GM23338 (cell line): ENCODE results near the gene PLEKHD1. TPM values are rescaled to one million over a fixed set of nuclear protein-coding genes. Genes with fewer than 3 reads are reported as not detected.

Experiments used
- ATAC-seq: fragments of 200-7000 bp; cut with Tn5 transposase; 3 replicates; pipeline ENCODE4 v1.9.1; 2020
- DNase-seq: peaks from one replicate; pipeline ENCODE4 v3.0.0-alpha.2; 2015; ENCODE audit warnings: low spot score
- H2AFZ ChIP-seq: fragments of 200-600 bp; sonication (generic); 2 replicates; pipeline ENCODE4 v1.8.0; 2016; ENCODE audit warnings: antibody characterized with exemption, mild to moderate bottlenecking, moderate library complexity
- H3F3A ChIP-seq: fragments of 200-600 bp; sonication (generic); replicated peaks from 2 replicates; pipeline ENCODE4 v1.8.0; 2017; ENCODE audit warnings: antibody characterized with exemption, mixed run types, low read depth
- H3K27ac ChIP-seq: fragments of 200-600 bp; sonication (generic); 2 replicates; pipeline ENCODE4 v1.6.1; 2016; ENCODE audit warnings: low read depth
- H3K27me3 ChIP-seq: fragments of 200-600 bp; sonication (generic); 2 replicates; pipeline ENCODE4 v1.8.0; 2016; ENCODE audit warnings: mild to moderate bottlenecking, mixed run types, moderate library complexity; ENCODE audit not compliant: insufficient read depth
- H3K36me3 ChIP-seq: fragments of 200-600 bp; sonication (generic); 2 replicates; pipeline ENCODE4 v1.8.0; 2016; ENCODE audit warnings: mild to moderate bottlenecking; ENCODE audit not compliant: insufficient read depth
- H3K4me1 ChIP-seq: fragments of 200-600 bp; sonication (generic); 2 replicates; pipeline ENCODE4 v1.8.0; 2016; ENCODE audit warnings: mild to moderate bottlenecking, moderate library complexity; ENCODE audit not compliant: insufficient read depth
- H3K4me2 ChIP-seq: fragments of 200-600 bp; sonication (generic); 2 replicates; pipeline ENCODE4 v1.7.1; 2017; ENCODE audit warnings: mixed run types
- H3K4me3 ChIP-seq: fragments of 200-600 bp; sonication (generic); 2 replicates; pipeline ENCODE4 v1.6.1; 2016; ENCODE audit warnings: mixed run types
- H3K79me2 ChIP-seq: fragments of 200-600 bp; sonication (generic); replicated peaks from 2 replicates; pipeline ENCODE4 v1.8.0; 2017; ENCODE audit warnings: mild to moderate bottlenecking; ENCODE audit not compliant: insufficient read depth
- H3K9me2 ChIP-seq: fragments of 200-600 bp; sonication (generic); 2 replicates; pipeline ENCODE4 v1.8.0; 2017; ENCODE audit not compliant: insufficient read depth
- H4K20me1 ChIP-seq: fragments of 200-600 bp; sonication (generic); replicated peaks from 2 replicates; pipeline ENCODE4 v1.8.0; 2017; ENCODE audit warnings: mild to moderate bottlenecking; ENCODE audit not compliant: insufficient read depth
- H3K27ac Mint-ChIP-seq: 2 replicates; pipeline ENCODE4 v1.8.0; 2020; ENCODE audit warnings: inconsistent platforms, mild to moderate bottlenecking, moderate library complexity, mixed read lengths
- H3K27me3 Mint-ChIP-seq: 3 replicates; pipeline ENCODE4 v1.8.0; 2022; ENCODE audit warnings: low read depth, mild to moderate bottlenecking, moderate library complexity, mixed read lengths, inconsistent platforms; ENCODE audit not compliant: insufficient read depth, poor library complexity
- H3K36me3 Mint-ChIP-seq: 3 replicates; pipeline ENCODE4 v1.8.0; 2021; ENCODE audit warnings: low read depth, mild to moderate bottlenecking, inconsistent platforms, moderate library complexity, mixed read lengths
- H3K4me1 Mint-ChIP-seq: 3 replicates; pipeline ENCODE4 v1.8.0; 2020; ENCODE audit warnings: mild to moderate bottlenecking, inconsistent platforms, mixed read lengths
- H3K4me3 Mint-ChIP-seq: 3 replicates; pipeline ENCODE4 v1.8.0; 2021; ENCODE audit warnings: moderate library complexity, mild to moderate bottlenecking, inconsistent platforms, mixed read lengths
- H3K9me3 Mint-ChIP-seq: 3 replicates; pipeline ENCODE4 v1.8.0; 2020; ENCODE audit warnings: moderate library complexity, mild to moderate bottlenecking, inconsistent platforms, mixed read lengths
- CREB1 ChIP-seq: fragments of 250-450 bp; sonication (Bioruptor Pico); IDR thresholded peaks from 2 replicates; pipeline ENCODE4 v1.5.0; 2020; ENCODE audit warnings: low read depth, mild to moderate bottlenecking, moderate library complexity
- EZH2 ChIP-seq: fragments of 200-600 bp; sonication (generic); IDR thresholded peaks from one replicate; pipeline ENCODE4 v1.8.0; 2017; ENCODE audit warnings: antibody characterized with exemption, mild to moderate bottlenecking, low read depth; ENCODE audit not compliant: unreplicated experiment
- EZH2phosphoT487 ChIP-seq: fragments of 200-600 bp; sonication (generic); IDR thresholded peaks from one replicate; pipeline ENCODE4 v1.8.1; 2018; ENCODE audit warnings: antibody characterized with exemption; ENCODE audit not compliant: unreplicated experiment
- JUNB ChIP-seq: IDR thresholded peaks from one replicate; pipeline ENCODE4 v1.6.1; 2016; ENCODE audit warnings: antibody characterized with exemption; ENCODE audit not compliant: unreplicated experiment
- NANOG ChIP-seq: IDR thresholded peaks from 2 replicates; pipeline ENCODE4 v1.6.1; 2016; ENCODE audit warnings: antibody characterized with exemption, borderline replicate concordance
- POLR2AphosphoS5 ChIP-seq: IDR thresholded peaks from 2 replicates; pipeline ENCODE4 v1.6.1; 2016; ENCODE audit warnings: antibody characterized with exemption, low read depth
- STAT1 ChIP-seq: IDR thresholded peaks from one replicate; pipeline ENCODE4 v1.6.1; 2016; ENCODE audit warnings: antibody characterized with exemption; ENCODE audit not compliant: unreplicated experiment
- ZNF114 ChIP-seq: fragments of 250-450 bp; sonication (Bioruptor Pico); IDR thresholded peaks from 2 replicates; pipeline ENCODE4 v1.5.0; 2020; ENCODE audit warnings: mild to moderate bottlenecking, moderate library complexity
- ZNF331 ChIP-seq: fragments of 250-450 bp; sonication (Bioruptor Pico); IDR thresholded peaks from 2 replicates; pipeline ENCODE4 v1.5.0; 2020; ENCODE audit warnings: low read depth, mild to moderate bottlenecking, moderate library complexity
- polyA plus RNA-seq: library from polyadenylated mRNA; unstranded; fragments of >200 nt; fragmentation: Nextera tagmentation; extraction: Ambion mirVana; gene quantifications from 2 replicates; pipeline ENCODE4 v1.2.1, GENCODE V29; 2016
- total RNA-seq: library from RNA; depleted of rRNA; stranded (reverse); fragments of >200 nt; shearing (Covaris generic); gene quantifications from 2 replicates; pipeline ENCODE4 v1.2.3, GENCODE V29; 2014
- TF ChIP-seq, protein P1 (sequence below): IDR thresholded peaks from one replicate; pipeline ENCODE4 v1.6.1; 2018; ENCODE audit warnings: antibody characterized with exemption; ENCODE audit not compliant: unreplicated experiment
- TF ChIP-seq, protein P2 (sequence below): IDR thresholded peaks from 2 replicates; pipeline ENCODE4 v1.6.1; 2016; ENCODE audit warnings: antibody characterized with exemption
- TF ChIP-seq, protein P3 (sequence below), 2 experiments: fragments of 200-600 bp in 1 of 2; sonication (generic) in 1 of 2; conservative IDR thresholded peaks; 2 replicates each; pipeline versions ENCODE4 v1.5.1 to v1.6.1; 2016 to 2017; ENCODE audit warnings: antibody characterized with exemption in 2 of 2, low read depth in 2 of 2, mild to moderate bottlenecking in 2 of 2, moderate library complexity in 1 of 2
- TF ChIP-seq, protein P4 (sequence below): fragments of 250-450 bp; sonication (Bioruptor Pico); IDR thresholded peaks from 2 replicates; pipeline ENCODE4 v1.5.0; 2020; ENCODE audit warnings: mild to moderate bottlenecking, moderate library complexity

Gene PLEKHD1
- total and polyA plus RNA-seq, 2 experiments from 2014 or later, result 0.19 to 0.28 TPM

DNA sequence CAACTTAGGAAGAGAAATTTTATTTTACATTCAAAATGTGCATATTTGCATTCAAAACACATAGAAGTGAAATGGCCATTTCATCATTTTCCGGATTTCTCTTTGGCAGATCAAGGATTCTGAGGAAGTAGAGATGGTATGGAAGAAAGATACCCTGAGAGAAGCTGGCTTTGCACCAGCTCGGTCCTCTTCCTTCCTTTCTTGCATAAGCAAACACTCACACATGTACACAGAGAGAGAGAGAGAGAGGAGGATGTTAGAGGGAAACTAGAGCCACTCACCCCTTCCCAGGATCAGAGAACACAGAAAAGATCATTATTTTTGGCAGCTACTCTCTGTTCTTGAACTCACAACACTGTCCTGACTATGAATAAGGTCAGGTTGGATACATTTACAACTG, 15.6 kb upstream of the PLEKHD1 start (continued):
- TF ChIP-seq, protein P1, sequence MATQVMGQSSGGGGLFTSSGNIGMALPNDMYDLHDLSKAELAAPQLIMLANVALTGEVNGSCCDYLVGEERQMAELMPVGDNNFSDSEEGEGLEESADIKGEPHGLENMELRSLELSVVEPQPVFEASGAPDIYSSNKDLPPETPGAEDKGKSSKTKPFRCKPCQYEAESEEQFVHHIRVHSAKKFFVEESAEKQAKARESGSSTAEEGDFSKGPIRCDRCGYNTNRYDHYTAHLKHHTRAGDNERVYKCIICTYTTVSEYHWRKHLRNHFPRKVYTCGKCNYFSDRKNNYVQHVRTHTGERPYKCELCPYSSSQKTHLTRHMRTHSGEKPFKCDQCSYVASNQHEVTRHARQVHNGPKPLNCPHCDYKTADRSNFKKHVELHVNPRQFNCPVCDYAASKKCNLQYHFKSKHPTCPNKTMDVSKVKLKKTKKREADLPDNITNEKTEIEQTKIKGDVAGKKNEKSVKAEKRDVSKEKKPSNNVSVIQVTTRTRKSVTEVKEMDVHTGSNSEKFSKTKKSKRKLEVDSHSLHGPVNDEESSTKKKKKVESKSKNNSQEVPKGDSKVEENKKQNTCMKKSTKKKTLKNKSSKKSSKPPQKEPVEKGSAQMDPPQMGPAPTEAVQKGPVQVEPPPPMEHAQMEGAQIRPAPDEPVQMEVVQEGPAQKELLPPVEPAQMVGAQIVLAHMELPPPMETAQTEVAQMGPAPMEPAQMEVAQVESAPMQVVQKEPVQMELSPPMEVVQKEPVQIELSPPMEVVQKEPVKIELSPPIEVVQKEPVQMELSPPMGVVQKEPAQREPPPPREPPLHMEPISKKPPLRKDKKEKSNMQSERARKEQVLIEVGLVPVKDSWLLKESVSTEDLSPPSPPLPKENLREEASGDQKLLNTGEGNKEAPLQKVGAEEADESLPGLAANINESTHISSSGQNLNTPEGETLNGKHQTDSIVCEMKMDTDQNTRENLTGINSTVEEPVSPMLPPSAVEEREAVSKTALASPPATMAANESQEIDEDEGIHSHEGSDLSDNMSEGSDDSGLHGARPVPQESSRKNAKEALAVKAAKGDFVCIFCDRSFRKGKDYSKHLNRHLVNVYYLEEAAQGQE, result no peak
- TF ChIP-seq JUNB (no peak), ZNF114 (CRISPR knock-in tag) (no peak), EZH2 (no peak), EZH2phosphoT487 (no peak), POLR2AphosphoS5 (no peak), STAT1 (no peak)
- TF ChIP-seq, protein P2, sequence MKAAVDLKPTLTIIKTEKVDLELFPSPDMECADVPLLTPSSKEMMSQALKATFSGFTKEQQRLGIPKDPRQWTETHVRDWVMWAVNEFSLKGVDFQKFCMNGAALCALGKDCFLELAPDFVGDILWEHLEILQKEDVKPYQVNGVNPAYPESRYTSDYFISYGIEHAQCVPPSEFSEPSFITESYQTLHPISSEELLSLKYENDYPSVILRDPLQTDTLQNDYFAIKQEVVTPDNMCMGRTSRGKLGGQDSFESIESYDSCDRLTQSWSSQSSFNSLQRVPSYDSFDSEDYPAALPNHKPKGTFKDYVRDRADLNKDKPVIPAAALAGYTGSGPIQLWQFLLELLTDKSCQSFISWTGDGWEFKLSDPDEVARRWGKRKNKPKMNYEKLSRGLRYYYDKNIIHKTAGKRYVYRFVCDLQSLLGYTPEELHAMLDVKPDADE, result no peak
- TF ChIP-seq, protein P3, sequence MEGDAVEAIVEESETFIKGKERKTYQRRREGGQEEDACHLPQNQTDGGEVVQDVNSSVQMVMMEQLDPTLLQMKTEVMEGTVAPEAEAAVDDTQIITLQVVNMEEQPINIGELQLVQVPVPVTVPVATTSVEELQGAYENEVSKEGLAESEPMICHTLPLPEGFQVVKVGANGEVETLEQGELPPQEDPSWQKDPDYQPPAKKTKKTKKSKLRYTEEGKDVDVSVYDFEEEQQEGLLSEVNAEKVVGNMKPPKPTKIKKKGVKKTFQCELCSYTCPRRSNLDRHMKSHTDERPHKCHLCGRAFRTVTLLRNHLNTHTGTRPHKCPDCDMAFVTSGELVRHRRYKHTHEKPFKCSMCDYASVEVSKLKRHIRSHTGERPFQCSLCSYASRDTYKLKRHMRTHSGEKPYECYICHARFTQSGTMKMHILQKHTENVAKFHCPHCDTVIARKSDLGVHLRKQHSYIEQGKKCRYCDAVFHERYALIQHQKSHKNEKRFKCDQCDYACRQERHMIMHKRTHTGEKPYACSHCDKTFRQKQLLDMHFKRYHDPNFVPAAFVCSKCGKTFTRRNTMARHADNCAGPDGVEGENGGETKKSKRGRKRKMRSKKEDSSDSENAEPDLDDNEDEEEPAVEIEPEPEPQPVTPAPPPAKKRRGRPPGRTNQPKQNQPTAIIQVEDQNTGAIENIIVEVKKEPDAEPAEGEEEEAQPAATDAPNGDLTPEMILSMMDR (conservative IDR thresholded peaks at IDR 0.05; ENCODE audit: low read depth in 2 of 2), result no peak

DNA sequence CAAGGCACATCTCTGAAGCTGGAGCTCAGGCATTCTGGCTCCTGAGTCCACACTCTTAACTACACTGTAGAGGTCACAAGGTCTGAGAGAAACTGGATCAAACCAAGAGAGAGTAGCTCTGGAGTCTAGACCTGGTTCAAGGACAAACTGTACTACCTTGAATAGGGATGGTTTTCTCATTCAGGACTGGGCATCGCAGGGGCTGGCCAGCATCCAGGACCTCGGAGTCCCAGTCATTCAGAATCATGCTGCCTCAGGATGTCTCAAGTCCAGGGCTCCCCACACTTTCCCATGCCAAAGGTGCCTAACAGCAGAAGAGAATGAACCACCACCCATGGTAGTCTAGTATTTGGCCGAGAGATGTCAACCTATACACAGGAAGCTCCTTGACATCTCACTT, 13.1 kb upstream of the PLEKHD1 start:
- no peaks in the 10 kb centered on the region for H3K79me2 ChIP-seq
- no peaks in the 10 kb centered on the region for H3K27me3 ChIP-seq
- DNase-seq (no peak), ATAC-seq (no peak)
- no peaks in the 10 kb centered on the region for H3K36me3 Mint-ChIP-seq
- H3K9me3 Mint-ChIP-seq, result no peaks in the 10 kb centered on the region; the same call in 2 of the 3 replicates
- H3K4me1 ChIP-seq, result no peaks in the 10 kb centered on the region
- H3K27ac Mint-ChIP-seq, result no peak overlapping the region
- no peak overlapping the region for H3K4me3 Mint-ChIP-seq
- no peaks in the 10 kb centered on the region for H4K20me1 ChIP-seq
- no peaks in the 10 kb centered on the region for H3F3A ChIP-seq
- no peaks in the 10 kb centered on the region for H3K4me1 Mint-ChIP-seq
- H3K27ac ChIP-seq, result no peak overlapping the region
- H3K9me2 ChIP-seq, result no peaks in the 10 kb centered on the region
- no peak overlapping the region for H3K4me2 ChIP-seq
- no peak overlapping the region for H3K4me3 ChIP-seq
- no peaks in the 10 kb centered on the region for H3K36me3 ChIP-seq
- H2AFZ ChIP-seq, result no peak overlapping the region
- peaks cover 7% of the 10 kb centered on the region for H3K27me3 Mint-ChIP-seq
- no peak for TF ChIP-seq NANOG
- TF ChIP-seq, protein P4, sequence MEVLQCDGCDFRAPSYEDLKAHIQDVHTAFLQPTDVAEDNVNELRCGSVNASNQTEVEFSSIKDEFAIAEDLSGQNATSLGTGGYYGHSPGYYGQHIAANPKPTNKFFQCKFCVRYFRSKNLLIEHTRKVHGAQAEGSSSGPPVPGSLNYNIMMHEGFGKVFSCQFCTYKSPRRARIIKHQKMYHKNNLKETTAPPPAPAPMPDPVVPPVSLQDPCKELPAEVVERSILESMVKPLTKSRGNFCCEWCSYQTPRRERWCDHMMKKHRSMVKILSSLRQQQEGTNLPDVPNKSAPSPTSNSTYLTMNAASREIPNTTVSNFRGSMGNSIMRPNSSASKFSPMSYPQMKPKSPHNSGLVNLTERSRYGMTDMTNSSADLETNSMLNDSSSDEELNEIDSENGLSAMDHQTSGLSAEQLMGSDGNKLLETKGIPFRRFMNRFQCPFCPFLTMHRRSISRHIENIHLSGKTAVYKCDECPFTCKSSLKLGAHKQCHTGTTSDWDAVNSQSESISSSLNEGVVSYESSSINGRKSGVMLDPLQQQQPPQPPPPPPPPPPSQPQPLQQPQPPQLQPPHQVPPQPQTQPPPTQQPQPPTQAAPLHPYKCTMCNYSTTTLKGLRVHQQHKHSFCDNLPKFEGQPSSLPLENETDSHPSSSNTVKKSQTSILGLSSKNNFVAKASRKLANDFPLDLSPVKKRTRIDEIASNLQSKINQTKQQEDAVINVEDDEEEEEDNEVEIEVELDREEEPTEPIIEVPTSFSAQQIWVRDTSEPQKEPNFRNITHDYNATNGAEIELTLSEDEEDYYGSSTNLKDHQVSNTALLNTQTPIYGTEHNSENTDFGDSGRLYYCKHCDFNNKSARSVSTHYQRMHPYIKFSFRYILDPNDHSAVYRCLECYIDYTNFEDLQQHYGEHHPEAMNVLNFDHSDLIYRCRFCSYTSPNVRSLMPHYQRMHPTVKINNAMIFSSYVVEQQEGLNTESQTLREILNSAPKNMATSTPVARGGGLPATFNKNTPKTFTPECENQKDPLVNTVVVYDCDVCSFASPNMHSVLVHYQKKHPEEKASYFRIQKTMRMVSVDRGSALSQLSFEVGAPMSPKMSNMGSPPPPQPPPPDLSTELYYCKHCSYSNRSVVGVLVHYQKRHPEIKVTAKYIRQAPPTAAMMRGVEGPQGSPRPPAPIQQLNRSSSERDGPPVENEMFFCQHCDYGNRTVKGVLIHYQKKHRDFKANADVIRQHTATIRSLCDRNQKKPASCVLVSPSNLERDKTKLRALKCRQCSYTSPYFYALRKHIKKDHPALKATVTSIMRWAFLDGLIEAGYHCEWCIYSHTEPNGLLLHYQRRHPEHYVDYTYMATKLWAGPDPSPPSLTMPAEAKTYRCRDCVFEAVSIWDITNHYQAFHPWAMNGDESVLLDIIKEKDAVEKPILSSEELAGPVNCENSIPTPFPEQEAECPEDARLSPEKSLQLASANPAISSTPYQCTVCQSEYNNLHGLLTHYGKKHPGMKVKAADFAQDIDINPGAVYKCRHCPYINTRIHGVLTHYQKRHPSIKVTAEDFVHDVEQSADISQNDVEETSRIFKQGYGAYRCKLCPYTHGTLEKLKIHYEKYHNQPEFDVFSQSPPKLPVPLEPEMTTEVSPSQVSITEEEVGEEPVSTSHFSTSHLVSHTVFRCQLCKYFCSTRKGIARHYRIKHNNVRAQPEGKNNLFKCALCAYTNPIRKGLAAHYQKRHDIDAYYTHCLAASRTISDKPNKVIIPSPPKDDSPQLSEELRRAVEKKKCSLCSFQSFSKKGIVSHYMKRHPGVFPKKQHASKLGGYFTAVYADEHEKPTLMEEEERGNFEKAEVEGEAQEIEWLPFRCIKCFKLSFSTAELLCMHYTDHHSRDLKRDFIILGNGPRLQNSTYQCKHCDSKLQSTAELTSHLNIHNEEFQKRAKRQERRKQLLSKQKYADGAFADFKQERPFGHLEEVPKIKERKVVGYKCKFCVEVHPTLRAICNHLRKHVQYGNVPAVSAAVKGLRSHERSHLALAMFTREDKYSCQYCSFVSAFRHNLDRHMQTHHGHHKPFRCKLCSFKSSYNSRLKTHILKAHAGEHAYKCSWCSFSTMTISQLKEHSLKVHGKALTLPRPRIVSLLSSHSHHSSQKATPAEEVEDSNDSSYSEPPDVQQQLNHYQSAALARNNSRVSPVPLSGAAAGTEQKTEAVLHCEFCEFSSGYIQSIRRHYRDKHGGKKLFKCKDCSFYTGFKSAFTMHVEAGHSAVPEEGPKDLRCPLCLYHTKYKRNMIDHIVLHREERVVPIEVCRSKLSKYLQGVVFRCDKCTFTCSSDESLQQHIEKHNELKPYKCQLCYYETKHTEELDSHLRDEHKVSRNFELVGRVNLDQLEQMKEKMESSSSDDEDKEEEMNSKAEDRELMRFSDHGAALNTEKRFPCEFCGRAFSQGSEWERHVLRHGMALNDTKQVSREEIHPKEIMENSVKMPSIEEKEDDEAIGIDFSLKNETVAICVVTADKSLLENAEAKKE (CRISPR knock-in tag), result no peak
- no peak for TF ChIP-seq EZH2
- no peak for TF ChIP-seq ZNF114 (CRISPR knock-in tag)
- no peak for TF ChIP-seq POLR2AphosphoS5
- TF ChIP-seq ZNF331 (CRISPR knock-in tag), result no peak
- no peak for TF ChIP-seq CREB1 (CRISPR knock-in tag)
- TF ChIP-seq STAT1, result no peak
- no peak for TF ChIP-seq EZH2phosphoT487
